Keratinocyte (primary cell): ENCODE measurements around the gene RANBP9. TPM values are rescaled to one million over a fixed set of nuclear protein-coding genes. Genes with fewer than 3 reads are reported as not detected.

Experiments
- DNase-seq: peaks from one replicate; pipeline ENCODE4 v3.0.0-alpha.2; 2011; ENCODE audit warnings: low read depth, missing footprints, low spot score
- FAIRE-seq: peaks from 2 replicates; lab custom pipeline; 2011; peaks lifted over from hg19 to GRCh38; lab: Jason Lieb, UNC
- H2AFZ ChIP-seq: 2 replicates; pipeline ENCODE4 v1.6.0; 2012; ENCODE audit warnings: low read length, control low read depth, inconsistent platforms; ENCODE audit not compliant: control insufficient read depth
- H3K27ac ChIP-seq: 2 replicates; pipeline ENCODE4 v1.5.1; 2011; ENCODE audit warnings: low read length; ENCODE audit not compliant: control insufficient read depth, insufficient read depth
- H3K27me3 ChIP-seq: 3 replicates; pipeline ENCODE4 v1.6.0; 2011; ENCODE audit warnings: low read length; ENCODE audit not compliant: control insufficient read depth, insufficient read depth; ENCODE audit errors: extremely low read depth
- H3K36me3 ChIP-seq, 2 experiments: 2 replicates in 1 of 2; 3 replicates in 1 of 2; pipeline ENCODE4 v1.5.1; 2011; ENCODE audit warnings: low read length in 2 of 2, mild to moderate bottlenecking in 1 of 2; ENCODE audit not compliant: control insufficient read depth in 2 of 2, insufficient read depth in 2 of 2; ENCODE audit errors: extremely low read depth in 1 of 2
- H3K4me1 ChIP-seq: 3 replicates; pipeline ENCODE4 v1.5.1; 2011; ENCODE audit warnings: low read length; ENCODE audit not compliant: control insufficient read depth, insufficient read depth; ENCODE audit errors: extremely low read depth
- H3K4me2 ChIP-seq: 3 replicates; pipeline ENCODE4 v1.6.0; 2011; ENCODE audit warnings: low read depth, low read length; ENCODE audit not compliant: control insufficient read depth, insufficient read depth; ENCODE audit errors: extremely low read depth
- H3K4me3 ChIP-seq, 3 experiments: fragments of 200-600 bp in 1 of 3; sonication (generic) in 1 of 3; 2 replicates in 2 of 3; 3 replicates in 1 of 3; pipeline ENCODE4 v1.5.1; 2011 to 2016; ENCODE audit warnings: low read length in 3 of 3, mild to moderate bottlenecking in 3 of 3, control low read depth in 2 of 3, inconsistent platforms in 1 of 3, low read depth in 1 of 3, mixed read lengths in 1 of 3, mixed run types in 1 of 3, moderate library complexity in 1 of 3; ENCODE audit not compliant: control insufficient read depth in 2 of 3, insufficient read depth in 2 of 3; ENCODE audit errors: extremely low read depth in 1 of 3
- H3K79me2 ChIP-seq: 2 replicates; pipeline ENCODE4 v1.6.0; 2012; ENCODE audit warnings: low read length; ENCODE audit not compliant: control insufficient read depth, insufficient read depth
- H3K9ac ChIP-seq: 3 replicates; pipeline ENCODE4 v1.6.0; 2011; ENCODE audit warnings: low read length; ENCODE audit not compliant: control insufficient read depth, insufficient read depth; ENCODE audit errors: extremely low read depth
- H3K9me1 ChIP-seq: 3 replicates; pipeline ENCODE4 v1.6.0; 2011; ENCODE audit warnings: low read length; ENCODE audit not compliant: control insufficient read depth, insufficient read depth; ENCODE audit errors: extremely low read depth
- H3K9me3 ChIP-seq: 2 replicates; pipeline ENCODE4 v1.5.1; 2012; ENCODE audit warnings: low read depth, low read length; ENCODE audit not compliant: control insufficient read depth
- H4K20me1 ChIP-seq: 3 replicates; pipeline ENCODE4 v1.6.0; 2011; ENCODE audit warnings: low read length; ENCODE audit not compliant: control insufficient read depth, insufficient read depth; ENCODE audit errors: extremely low read depth
- EZH2 ChIP-seq: IDR thresholded peaks from one replicate; pipeline ENCODE4 v1.6.1; 2012; ENCODE audit warnings: inconsistent platforms, mild to moderate bottlenecking, low read length, moderate library complexity
- dilution Hi-C: fragments of 300-500 bp; cut with MboI; formaldehyde crosslinking; loops from one replicate; pipeline ENCODE4 v1.7.0; 2020; ENCODE audit warnings: low sequenced_read_pairs; ENCODE audit not compliant: extremely low pct_ligation_motif_present
- polyA plus RNA-seq, 5 experiments: library from polyadenylated mRNA; depleted of rRNA in 3 of 5; stranded (reverse) in 3 of 5; stranded (forward) in 1 of 5; unstranded in 1 of 5; fragments of >200 nt; gene quantifications; 1 replicate in 1 of 5; 2 replicates in 3 of 5; 3 replicates in 1 of 5; pipeline versions ENCODE4 v1.2.1 to v1.2.3, GENCODE V29; 2011 to 2012; ENCODE audit warnings: missing spikeins in 2 of 5, low read depth in 1 of 5, low replicate concordance in 1 of 5
- TF ChIP-seq, protein P1 (sequence below), 3 experiments: IDR thresholded peaks in 1 of 3; conservative IDR thresholded peaks in 1 of 3; optimal IDR thresholded peaks in 1 of 3; 2 replicates in 2 of 3; 3 replicates in 1 of 3; pipeline versions ENCODE3 to v1.5.1; 2011; ENCODE audit warnings: low read length in 3 of 3, mild to moderate bottlenecking in 3 of 3, moderate library complexity in 2 of 3, control low read depth in 1 of 3, inconsistent platforms in 1 of 3; ENCODE audit not compliant: insufficient read depth in 2 of 3; ENCODE audit errors: extremely low read depth in 1 of 3

RANBP9 gene
- polyA plus RNA-seq, 1 donor (not counting 4 experiments of a cell fraction or from before 2014, with no cell fraction given) = 36.7 TPM

DNA sequence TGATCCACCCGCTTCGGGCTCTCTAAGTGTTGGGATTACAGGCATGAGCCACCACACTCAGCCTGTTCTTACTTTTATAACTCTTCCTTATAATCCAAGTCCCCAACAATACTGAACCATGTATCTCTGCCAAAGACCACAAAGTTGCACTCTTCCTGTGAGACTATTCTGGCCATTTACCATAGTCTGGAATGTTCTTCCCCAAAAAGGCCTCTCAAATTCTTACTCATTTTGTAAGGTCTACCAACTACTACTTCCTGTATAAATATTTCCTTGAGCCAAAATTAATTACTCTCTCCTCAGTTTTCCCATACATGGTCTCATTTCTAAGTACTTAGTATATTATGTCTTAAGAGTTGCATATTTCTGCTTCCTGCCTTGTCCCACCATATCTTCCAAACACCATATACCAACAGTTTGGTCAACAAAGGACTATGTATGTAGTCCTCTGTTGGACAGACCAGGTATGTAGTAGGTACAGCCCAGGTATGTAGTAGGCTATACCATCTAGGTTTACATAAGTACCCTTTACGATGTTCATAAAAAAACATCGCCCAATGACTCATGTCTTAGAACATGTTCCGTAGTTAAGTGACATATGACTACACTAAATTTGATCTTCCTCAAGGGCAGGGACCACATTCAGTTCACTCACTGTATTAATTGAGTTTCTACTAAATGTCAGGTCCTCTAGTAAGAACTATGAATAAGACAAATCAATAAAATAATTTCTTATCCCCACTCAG lies 22.0 kb downstream of the RANBP9 start:
- DNase-seq (no peak), FAIRE-seq (no peak)
- no peak overlapping the region for H3K4me2 ChIP-seq
- dilution Hi-C loops = no loop called here
- H4K20me1 ChIP-seq = no peaks in the 10 kb centered on the region
- no peaks in the 10 kb centered on the region for H3K27me3 ChIP-seq
- H3K4me1 ChIP-seq = no peaks in the 10 kb centered on the region
- peaks cover 61% of the 10 kb centered on the region for H3K79me2 ChIP-seq
- H3K9me1 ChIP-seq = no peaks in the 10 kb centered on the region
- no peak for TF ChIP-seq EZH2
- TF ChIP-seq, protein P1, sequence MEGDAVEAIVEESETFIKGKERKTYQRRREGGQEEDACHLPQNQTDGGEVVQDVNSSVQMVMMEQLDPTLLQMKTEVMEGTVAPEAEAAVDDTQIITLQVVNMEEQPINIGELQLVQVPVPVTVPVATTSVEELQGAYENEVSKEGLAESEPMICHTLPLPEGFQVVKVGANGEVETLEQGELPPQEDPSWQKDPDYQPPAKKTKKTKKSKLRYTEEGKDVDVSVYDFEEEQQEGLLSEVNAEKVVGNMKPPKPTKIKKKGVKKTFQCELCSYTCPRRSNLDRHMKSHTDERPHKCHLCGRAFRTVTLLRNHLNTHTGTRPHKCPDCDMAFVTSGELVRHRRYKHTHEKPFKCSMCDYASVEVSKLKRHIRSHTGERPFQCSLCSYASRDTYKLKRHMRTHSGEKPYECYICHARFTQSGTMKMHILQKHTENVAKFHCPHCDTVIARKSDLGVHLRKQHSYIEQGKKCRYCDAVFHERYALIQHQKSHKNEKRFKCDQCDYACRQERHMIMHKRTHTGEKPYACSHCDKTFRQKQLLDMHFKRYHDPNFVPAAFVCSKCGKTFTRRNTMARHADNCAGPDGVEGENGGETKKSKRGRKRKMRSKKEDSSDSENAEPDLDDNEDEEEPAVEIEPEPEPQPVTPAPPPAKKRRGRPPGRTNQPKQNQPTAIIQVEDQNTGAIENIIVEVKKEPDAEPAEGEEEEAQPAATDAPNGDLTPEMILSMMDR (optimal IDR thresholded peaks at IDR 0.05 in 1 of 3, IDR thresholded peaks at IDR 0.05 in 1 of 3, conservative IDR thresholded peaks at IDR 0.05 in 1 of 3; ENCODE audit: extremely low read depth in 1 of 3, insufficient read depth in 2 of 3, low read length in 3 of 3) = no peak
- H3K9ac ChIP-seq = no peak overlapping the region
- H2AFZ ChIP-seq = no peak overlapping the region
- peaks cover 0 to 6% of the 10 kb centered on the region in 2 experiments for H3K36me3 ChIP-seq
- no peak overlapping the region for H3K4me3 ChIP-seq
- H3K9me3 ChIP-seq = no peaks in the 10 kb centered on the region
- no peak overlapping the region for H3K27ac ChIP-seq

DNA sequence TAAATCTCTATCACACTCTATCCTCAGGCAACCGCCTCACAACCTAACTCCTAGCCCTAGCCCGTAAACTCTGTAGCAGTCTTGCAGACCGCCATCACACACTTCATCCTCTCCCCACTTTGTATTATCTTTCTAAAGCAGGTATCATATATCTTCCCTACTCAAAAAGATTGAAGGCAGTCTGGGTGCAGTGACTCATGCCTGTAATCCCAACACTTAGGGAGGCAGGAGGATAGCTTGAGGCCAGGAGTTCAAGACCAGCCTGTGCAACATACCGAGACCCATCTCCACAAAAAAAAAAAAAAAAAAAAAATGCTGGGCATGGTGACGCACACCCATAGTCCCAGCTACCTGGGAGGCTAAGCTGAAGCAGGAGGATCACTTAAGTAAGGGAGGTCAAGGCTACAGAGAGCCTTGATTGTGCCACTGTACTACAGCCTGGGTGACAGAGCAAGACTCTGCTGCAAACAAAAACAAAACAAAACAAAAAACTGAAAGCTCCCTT lies 22.9 kb downstream of the RANBP9 start:
- no peaks in the 10 kb centered on the region for H3K9me1 ChIP-seq
- DNase-seq (no peak), FAIRE-seq (no peak)
- H3K9ac ChIP-seq = no peak overlapping the region
- H3K79me2 ChIP-seq = peaks cover 67% of the 10 kb centered on the region
- H3K4me3 ChIP-seq = no peak overlapping the region
- no peak overlapping the region for H3K4me2 ChIP-seq
- no peak overlapping the region for H2AFZ ChIP-seq
- H3K27me3 ChIP-seq = no peaks in the 10 kb centered on the region
- H3K9me3 ChIP-seq = no peaks in the 10 kb centered on the region
- no peak for TF ChIP-seq EZH2
- TF ChIP-seq, protein P1 (optimal IDR thresholded peaks at IDR 0.05 in 1 of 3, IDR thresholded peaks at IDR 0.05 in 1 of 3, conservative IDR thresholded peaks at IDR 0.05 in 1 of 3; ENCODE audit: extremely low read depth in 1 of 3, insufficient read depth in 2 of 3, low read length in 3 of 3) = no peak
- H3K36me3 ChIP-seq = peaks cover 0 to 6% of the 10 kb centered on the region in 2 experiments
- no peaks in the 10 kb centered on the region for H4K20me1 ChIP-seq
- H3K27ac ChIP-seq = no peak overlapping the region
- H3K4me1 ChIP-seq = no peaks in the 10 kb centered on the region
- dilution Hi-C loops = no loop called here
